GM12878 (cell line): Measurements from ENCODE around the gene KMT2B. TPM values are rescaled to one million over a fixed set of nuclear protein-coding genes. Genes with fewer than 3 reads are reported as not detected.
A peak's percentile ranks its signal among the peaks of the same experiment; 100 is the strongest.

Experiments used
- ATAC-seq: fragments of 200-7000 bp; cut with Tn5 transposase; 3 replicates; pipeline ENCODE4 v1.9.1; 2020; ENCODE audit warnings: mild to moderate bottlenecking, moderate library complexity
- BruUV-seq: library from RNA; stranded (reverse); fragments of 400-500 nt; replicated peaks from 2 replicates; lab custom pipeline; 2021; lab: Mats Ljungman, UMichigan
- CTCF ChIA-PET: fragments of 300-600 bp; sonication (Branson Sonifier 250); formaldehyde crosslinking; extraction: SDS; loops from one replicate; lab custom pipeline; 2021; ENCODE audit warnings: inconsistent platforms; lab: Yijun Ruan, JAX
- POLR2A ChIA-PET: fragments of 350-600 bp; formaldehyde crosslinking; extraction: SDS; loops from one replicate; lab custom pipeline; 2021; ENCODE audit warnings: inconsistent platforms; lab: Charles Lee
- RAD21 ChIA-PET: fragments of 300-600 bp; sonication (Branson Sonifier 250); formaldehyde crosslinking; loops from one replicate; lab custom pipeline; 2023; ENCODE audit warnings: antibody characterized with exemption; ENCODE audit not compliant: unreplicated experiment; lab: Charles Lee
- SMC1A ChIA-PET: fragments of 300-600 bp; sonication (Branson Sonifier 250); formaldehyde crosslinking; loops from one replicate; lab custom pipeline; 2023; ENCODE audit not compliant: unreplicated experiment, uncharacterized antibody; lab: Charles Lee
- DNase-seq: peaks from one replicate; pipeline ENCODE4 v3.0.0-alpha.2; 2011; ENCODE audit warnings: low read depth, low spot score
- FAIRE-seq: peaks from 3 replicates; lab custom pipeline; 2011; peaks lifted over from hg19 to GRCh38; lab: Jason Lieb, UNC
- H2AFZ ChIP-seq: 2 replicates; pipeline ENCODE4 v1.6.0; 2011; ENCODE audit warnings: low read depth, low read length, control low read depth; ENCODE audit not compliant: control insufficient read depth
- H3K27ac ChIP-seq: 2 replicates; pipeline ENCODE4 v1.5.1; 2011; ENCODE audit warnings: control low read depth; ENCODE audit not compliant: control insufficient read depth, insufficient read depth
- H3K27me3 ChIP-seq, 2 experiments: replicated peaks in 1 of 2; 2 replicates each; pipeline versions ENCODE4 v1.6.0 to v1.6.1; 2011; ENCODE audit warnings: low read length in 1 of 2; ENCODE audit not compliant: control insufficient read depth in 2 of 2, insufficient read depth in 2 of 2
- H3K36me3 ChIP-seq, 2 experiments: 2 replicates each; pipeline ENCODE4 v1.5.1; 2011; ENCODE audit warnings: low read length in 1 of 2; ENCODE audit not compliant: control insufficient read depth in 2 of 2, insufficient read depth in 2 of 2
- H3K4me1 ChIP-seq: 2 replicates; pipeline ENCODE4 v1.6.1; 2011; ENCODE audit warnings: mild to moderate bottlenecking, low read length, moderate library complexity, mixed read lengths; ENCODE audit not compliant: control insufficient read depth, insufficient read depth
- H3K4me2 ChIP-seq: 2 replicates; pipeline ENCODE4 v1.6.0; 2011; ENCODE audit warnings: control low read depth; ENCODE audit not compliant: control insufficient read depth, insufficient read depth
- H3K4me3 ChIP-seq: fragments of 200-600 bp; sonication (generic); 2 replicates; pipeline ENCODE4 v1.5.1; 2016
- H3K79me2 ChIP-seq: 2 replicates; pipeline ENCODE4 v1.6.0; 2011; ENCODE audit warnings: low read length; ENCODE audit not compliant: control insufficient read depth, insufficient read depth
- H3K9ac ChIP-seq: 2 replicates; pipeline ENCODE4 v1.8.0; 2011; ENCODE audit warnings: low read length, control low read depth, mixed read lengths; ENCODE audit not compliant: control insufficient read depth, insufficient read depth
- H3K9me3 ChIP-seq: replicated peaks from 3 replicates; pipeline ENCODE4 v1.5.1; 2011; ENCODE audit warnings: mild to moderate bottlenecking, low read length; ENCODE audit not compliant: control insufficient read depth, insufficient read depth
- H4K20me1 ChIP-seq: 2 replicates; pipeline ENCODE4 v1.6.0; 2011; ENCODE audit not compliant: control insufficient read depth, insufficient read depth
- CREM ChIP-seq: IDR thresholded peaks from 2 replicates; pipeline ENCODE4 v1.6.1; 2014; ENCODE audit warnings: antibody characterized with exemption, low read depth
- DPF2 ChIP-seq: fragments of 450-650 bp; IDR thresholded peaks from 2 replicates; pipeline ENCODE4 v1.6.1; 2017; ENCODE audit warnings: mild to moderate bottlenecking
- GATAD2B ChIP-seq: fragments of 450-650 bp; conservative IDR thresholded peaks from 2 replicates; pipeline ENCODE4 v1.6.1; 2017; ENCODE audit warnings: low read depth, mild to moderate bottlenecking, moderate library complexity
- MAX ChIP-seq: IDR thresholded peaks from 2 replicates; pipeline ENCODE4 v1.6.1; 2012; ENCODE audit warnings: low read depth, low read length, improper control_type of control experiment
- MYB ChIP-seq: fragments of 150-350 bp; IDR thresholded peaks from 2 replicates; pipeline ENCODE4 v1.6.1; 2014; ENCODE audit warnings: mild to moderate bottlenecking, low read depth, low read length, borderline replicate concordance
- NKRF ChIP-seq: fragments of 450-650 bp; conservative IDR thresholded peaks from 2 replicates; pipeline ENCODE4 v1.6.1; 2017; ENCODE audit warnings: mild to moderate bottlenecking, moderate library complexity
- NR2F1 ChIP-seq: fragments of 450-650 bp; conservative IDR thresholded peaks from 2 replicates; pipeline ENCODE4 v1.6.1; 2017; ENCODE audit warnings: mild to moderate bottlenecking
- POLR2AphosphoS2 ChIP-seq: IDR thresholded peaks from 2 replicates; pipeline ENCODE4 v1.6.1; 2011; ENCODE audit warnings: low read depth, mild to moderate bottlenecking, low read length, improper control_type of control experiment, moderate library complexity
- POLR2AphosphoS5 ChIP-seq: IDR thresholded peaks from 2 replicates; pipeline ENCODE4 v1.6.1; 2011; ENCODE audit warnings: mild to moderate bottlenecking, low read length, inconsistent platforms
- POU2F2 ChIP-seq: IDR thresholded peaks from 3 replicates; pipeline ENCODE4 v1.6.1; 2011; ENCODE audit warnings: low read depth, mild to moderate bottlenecking, low read length, borderline replicate concordance
- RB1 ChIP-seq: fragments of 450-650 bp; formaldehyde crosslinking; IDR thresholded peaks from 2 replicates; pipeline ENCODE4 v1.6.1; 2017; ENCODE audit warnings: mild to moderate bottlenecking, borderline replicate concordance
- RUNX3 ChIP-seq: IDR thresholded peaks from 2 replicates; pipeline ENCODE4 v1.6.1; 2012; ENCODE audit warnings: low read length, inconsistent platforms
- SMAD5 ChIP-seq: IDR thresholded peaks from 2 replicates; pipeline ENCODE4 v1.6.1; 2016; ENCODE audit warnings: antibody characterized with exemption, low read depth
- YY1 ChIP-seq: IDR thresholded peaks from 2 replicates; pipeline ENCODE4 v1.6.1; 2011; ENCODE audit warnings: low read depth, mild to moderate bottlenecking, low read length
- ZNF207 ChIP-seq: fragments of 450-650 bp; IDR thresholded peaks from 2 replicates; pipeline ENCODE4 v1.6.1; 2014; ENCODE audit warnings: antibody characterized with exemption, mild to moderate bottlenecking, borderline replicate concordance
- ZNF24 ChIP-seq: fragments of 450-650 bp; IDR thresholded peaks from 2 replicates; pipeline ENCODE4 v1.6.1; 2017; ENCODE audit warnings: antibody characterized with exemption, mild to moderate bottlenecking
- ZNF592 ChIP-seq: fragments of 450-650 bp; IDR thresholded peaks from 2 replicates; pipeline ENCODE4 v1.6.1; 2017; ENCODE audit warnings: mild to moderate bottlenecking, moderate library complexity
- WGBS: methylation state at CpG from one replicate; pipeline ENCODE4 v1.1.6; 2016; ENCODE audit warnings: low lambda C conversion rate; ENCODE audit not compliant: insufficient replicate concordance, insufficient coverage; ENCODE audit errors: missing lambda C conversion rate; 5-methylcytosine and 5-hydroxymethylcytosine counted together
- in situ Hi-C: fragments of 300-500 bp; cut with MboI; formaldehyde crosslinking; loops from 9 replicates; pipeline ENCODE4 v1.14.3; 2018; ENCODE audit warnings: mixed read lengths
- intact Hi-C: fragments of 100-400 bp; cut with micrococcal nuclease; formaldehyde crosslinking; loops from one replicate; pipeline ENCODE4 v1.14.2; 2022; ENCODE audit not compliant: unreplicated experiment
- polyA plus RNA-seq, 11 experiments: library from polyadenylated mRNA; depleted of rRNA in 4 of 11; unstranded in 6 of 11; stranded (reverse) in 5 of 11; fragments of >200 nt; fragmentation: Nextera tagmentation in 4 of 11; fragmentation: Illumina TruSeq in 1 of 11; extraction: Ambion mirVana in 4 of 11; extraction: Trizol in 1 of 11; gene quantifications; 1 replicate in 1 of 11; 2 replicates in 10 of 11; pipeline versions ENCODE4 v1.2.1 to v1.2.3, GENCODE V29; 2011 to 2016; ENCODE audit warnings: inconsistent platforms in 2 of 11, missing spikeins in 2 of 11, low read depth in 1 of 11
- total RNA-seq, 4 experiments: library from RNA; depleted of rRNA in 3 of 4; stranded (reverse); fragments of >200 nt in 3 of 4; fragmentation: Illumina TruSeq in 1 of 4; extraction: Trizol in 1 of 4; gene quantifications; 2 replicates each; pipeline versions ENCODE4 v1.2.1 to v1.2.3, GENCODE V29; 2013 to 2021

The KMT2B gene
- total and polyA plus RNA-seq, 10 of the 15 experiments (the other 5 are each of a cell fraction or from before 2014, with no cell fraction given) = 0.71 to 35.6 (median 6.0) TPM

GRCh38 chr19:35702223-35703012, 15.4 kb upstream of the KMT2B start:
- intact Hi-C loops (loop anchor here (1.0 kb wide), 1 partner anchor 9 kb away; no protein-coding TSS in a partner anchor), in situ Hi-C loops (no loop called here)
- Histone ChIP-seq H3K27ac (peak overlapping the region; percentile 90), H3K36me3 (no peaks in the 10 kb centered on the region), H2AFZ (peak overlapping the region; percentile 94), H3K4me3 (peak overlapping the region; percentile 80), H4K20me1 (no peaks in the 10 kb centered on the region), H3K4me2 (peak overlapping the region; percentile 82), H3K79me2 (peaks cover 2% of the 10 kb centered on the region; the same call in 1 of the 2 replicates), H3K9me3 (no peaks in the 10 kb centered on the region), H3K27me3 (no peaks in the 10 kb centered on the region), H3K4me1 (peaks cover 8% of the 10 kb centered on the region), H3K9ac (peak overlapping the region; percentile 80)
- FAIRE-seq (peak; percentile 99), DNase-seq (peak; percentile 96), ATAC-seq (peak; percentile 98)
- ChIA-PET RAD21 (interaction anchor here (0.6 to 11.0 kb wide), 9 partner anchors 8 to 312 kb away, joined by 3 to 430 read pairs (median 6); partner anchors contain the start of genes ALKBH6 and LIN37), POLR2A (interaction anchor here (0.6 to 11.9 kb wide), 17 partner anchors 8 to 1668 kb away, joined by 3 to 516 read pairs (median 5); partner anchors contain the start of genes ALKBH6, COX6B1, IGFLR1 and LIN37), CTCF (interaction anchor here (0.8 to 4.5 kb wide), 8 partner anchors 8 to 229 kb away, joined by 3 to 77 read pairs (median 8); partner anchors contain the start of genes PSENEN and U2AF1L4), SMC1A (interaction anchor here (1.2 to 12.3 kb wide), 5 partner anchors 8 to 201 kb away, joined by 3 to 375 read pairs (median 4); partner anchors contain the start of gene LIN37)
- 1% methylated on average over 50 of the region's 50 CpGs for WGBS
- BruUV-seq = no TSS peak
- TF ChIP-seq GATAD2B = peak; percentile 48; the same call in 1 of the 2 replicates
- TF ChIP-seq ZNF24 = no peak
- TF ChIP-seq SMAD5 = peak; percentile 42; the same call in 1 of the 2 replicates
- peak; percentile 51; the same call in 2 of the 3 replicates for TF ChIP-seq POU2F2
- TF ChIP-seq CREM = peak; percentile 50; the same call in 1 of the 2 replicates
- TF ChIP-seq MYB = no peak
- TF ChIP-seq DPF2 = peak; percentile 100
- peak; percentile 53 for TF ChIP-seq RUNX3
- TF ChIP-seq NKRF = no peak
- peak; percentile 42; the same call in 1 of the 2 replicates for TF ChIP-seq NR2F1
- TF ChIP-seq MAX = 0 out of 2 replicates have a peak, but pooled peaks have one; percentile 4
- no peak for TF ChIP-seq ZNF592
- peak; percentile 71; the same call in 1 of the 2 replicates for TF ChIP-seq POLR2AphosphoS2
- peak; percentile 75; the same call in 1 of the 2 replicates for TF ChIP-seq RB1
- 0 out of 2 replicates have a peak, but pooled peaks have one; percentile 33 for TF ChIP-seq ZNF207
- peak; percentile 88 for TF ChIP-seq POLR2AphosphoS5
- TF ChIP-seq YY1 = 0 out of 2 replicates have a peak, but pooled peaks have one; percentile 15
